ENCODE measurements around the gene TRMT112.

DNA sequence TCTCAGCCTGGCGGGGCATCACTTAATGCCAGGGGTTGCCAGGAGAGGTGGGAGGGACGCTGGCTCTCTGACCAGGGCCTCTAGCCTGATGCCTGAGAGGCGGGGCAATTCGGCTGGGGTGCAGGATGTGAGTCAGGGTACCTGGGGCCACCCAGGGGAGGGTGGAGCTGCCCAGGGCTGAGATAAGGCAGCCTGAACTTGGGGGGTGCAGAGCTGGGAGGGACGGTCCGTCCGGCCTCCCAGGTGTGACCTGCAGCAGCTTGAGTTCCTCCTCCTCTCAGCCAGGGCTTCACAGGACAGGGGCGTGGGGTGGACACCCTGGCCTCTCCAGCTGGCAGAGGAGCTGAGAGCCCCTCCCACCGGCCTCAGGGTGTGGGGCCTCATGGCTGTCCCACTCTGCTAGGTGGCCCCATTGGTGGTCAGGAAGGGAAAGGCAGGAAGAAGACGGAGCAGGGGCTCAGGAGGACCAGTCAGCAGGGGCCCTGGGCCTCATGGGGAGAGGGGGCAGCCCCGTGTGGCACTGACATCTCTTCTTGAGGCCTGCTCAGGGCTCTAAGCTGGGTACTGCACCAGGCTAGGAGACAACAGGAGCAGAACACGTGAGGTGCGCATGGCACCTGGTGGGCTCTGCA, 40.7 kb upstream of the TRMT112 start:
- TF ChIP-seq, protein P1, sequence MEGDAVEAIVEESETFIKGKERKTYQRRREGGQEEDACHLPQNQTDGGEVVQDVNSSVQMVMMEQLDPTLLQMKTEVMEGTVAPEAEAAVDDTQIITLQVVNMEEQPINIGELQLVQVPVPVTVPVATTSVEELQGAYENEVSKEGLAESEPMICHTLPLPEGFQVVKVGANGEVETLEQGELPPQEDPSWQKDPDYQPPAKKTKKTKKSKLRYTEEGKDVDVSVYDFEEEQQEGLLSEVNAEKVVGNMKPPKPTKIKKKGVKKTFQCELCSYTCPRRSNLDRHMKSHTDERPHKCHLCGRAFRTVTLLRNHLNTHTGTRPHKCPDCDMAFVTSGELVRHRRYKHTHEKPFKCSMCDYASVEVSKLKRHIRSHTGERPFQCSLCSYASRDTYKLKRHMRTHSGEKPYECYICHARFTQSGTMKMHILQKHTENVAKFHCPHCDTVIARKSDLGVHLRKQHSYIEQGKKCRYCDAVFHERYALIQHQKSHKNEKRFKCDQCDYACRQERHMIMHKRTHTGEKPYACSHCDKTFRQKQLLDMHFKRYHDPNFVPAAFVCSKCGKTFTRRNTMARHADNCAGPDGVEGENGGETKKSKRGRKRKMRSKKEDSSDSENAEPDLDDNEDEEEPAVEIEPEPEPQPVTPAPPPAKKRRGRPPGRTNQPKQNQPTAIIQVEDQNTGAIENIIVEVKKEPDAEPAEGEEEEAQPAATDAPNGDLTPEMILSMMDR (IDR thresholded peaks at IDR 0.05): no peak
- TF ChIP-seq POLR2AphosphoS5 (IDR thresholded peaks at IDR 0.05): no peak

All from upper lobe of left lung (tissue), 4 donors.